Adrenal gland (tissue), 5 donors: ENCODE results near the gene GSE1.

ENCODE experiments used
- CTCF ChIP-seq, 6 experiments: fragments of 450-650 bp in 4 of 6; fragments of 200-600 bp in 2 of 6; sonication (generic) in 1 of 6; IDR thresholded peaks; 1 replicate in 5 of 6; 2 replicates in 1 of 6; pipeline versions ENCODE4 v1.5.1 to v1.8.0; 2016 to 2021; ENCODE audit warnings: antibody characterized with exemption in 6 of 6, mild to moderate bottlenecking in 2 of 6, moderate library complexity in 1 of 6
- POLR2A ChIP-seq, 2 donors: fragments of 450-650 bp; IDR thresholded peaks; one replicate each; pipeline ENCODE4 v1.6.1; 2017; ENCODE audit warnings: antibody characterized with exemption in 2 of 2, mild to moderate bottlenecking in 2 of 2, moderate library complexity in 1 of 2
- donor health status: DM: no; HTN: no; CAD: no.

- TF ChIP-seq CTCF (IDR thresholded peaks at IDR 0.05) (no peak), POLR2A (IDR thresholded peaks at IDR 0.05) (no peak)
These were observed 46.5 kb upstream of the GSE1 start for GRCh38 chr16:85566561-85567100.
